Measurements from ENCODE around the gene KCNG2. TPM values are rescaled to one million over a fixed set of nuclear protein-coding genes. Genes with fewer than 3 reads are reported as not detected.
A peak's percentile ranks its signal among the peaks of the same experiment; 100 is the strongest.

Gene KCNG2
- total and polyA plus RNA-seq, 4 donors, result 0.23 to 1.1 TPM; not detected in 2

- H3K9me3 ChIP-seq (ENCODE audit: control insufficient read depth, low read length), result no peaks in the 10 kb centered on the region
- H3K27ac ChIP-seq (ENCODE audit: low read depth in 1 of 2, low read length in 2 of 2), result no peak overlapping the region
- H3K36me3 ChIP-seq (ENCODE audit: control insufficient read depth in 1 of 2, insufficient read depth in 2 of 2, low read length in 1 of 2), result no peaks in the 10 kb centered on the region
- no peak overlapping the region for H3K4me3 ChIP-seq (ENCODE audit: low read length in 2 of 2)
- peak; percentile 22 to 71 for DNase-seq
- 86 to 89% methylated on average over 31 of the region's 31 CpGs for WGBS, 2 donors
- H3K4me1 ChIP-seq (ENCODE audit: control insufficient read depth in 1 of 2, insufficient read depth in 2 of 2, low read length in 2 of 2), result no peaks in the 10 kb centered on the region
- ATAC-seq (ENCODE audit: low FRiP score), result no peak
- H3K27me3 ChIP-seq (ENCODE audit: control insufficient read depth in 1 of 2, insufficient read depth in 2 of 2, low read length in 1 of 2), result no peaks in the 10 kb centered on the region
- intact Hi-C loops (cut with DNase I), result no loop called here
These were observed 145.3 kb downstream of the KCNG2 start for GRCh38 chr18:79942786-79943607.

- no peak for ATAC-seq (ENCODE audit: low FRiP score)
These were observed 145.9 kb downstream of the KCNG2 start for GRCh38 chr18:79943608-79944125.

GRCh38 chr18:79944126-79944731 is 146.5 kb downstream of the KCNG2 start:
- H3K9me3 ChIP-seq (ENCODE audit: control insufficient read depth, low read length), result no peaks in the 10 kb centered on the region
- peak; percentile 42 to 59 for DNase-seq
- H3K27me3 ChIP-seq (ENCODE audit: control insufficient read depth in 1 of 2, insufficient read depth in 2 of 2, low read length in 1 of 2), result no peaks in the 10 kb centered on the region
- no peak for ATAC-seq (ENCODE audit: low FRiP score)
- H3K27ac ChIP-seq (ENCODE audit: low read depth in 1 of 2, low read length in 2 of 2), result no peak overlapping the region
- 77 to 80% methylated on average over 11 of the region's 11 CpGs for WGBS, 2 donors
- H3K4me3 ChIP-seq (ENCODE audit: low read length in 2 of 2), result no peak overlapping the region
- H3K36me3 ChIP-seq (ENCODE audit: control insufficient read depth in 1 of 2, insufficient read depth in 2 of 2, low read length in 1 of 2), result no peaks in the 10 kb centered on the region
- intact Hi-C loops (cut with DNase I), result no loop called here
- no peaks in the 10 kb centered on the region for H3K4me1 ChIP-seq (ENCODE audit: control insufficient read depth in 1 of 2, insufficient read depth in 2 of 2, low read length in 2 of 2)

More at GRCh38 chr18:79943608-79944125, 145.9 kb downstream of the KCNG2 start:
- Histone ChIP-seq H3K4me3 (ENCODE audit: low read length in 2 of 2) (no peak overlapping the region), H3K27me3 (ENCODE audit: control insufficient read depth in 1 of 2, insufficient read depth in 2 of 2, low read length in 1 of 2) (no peaks in the 10 kb centered on the region), H3K27ac (ENCODE audit: low read depth in 1 of 2, low read length in 2 of 2) (no peak overlapping the region), H3K36me3 (ENCODE audit: control insufficient read depth in 1 of 2, insufficient read depth in 2 of 2, low read length in 1 of 2) (no peaks in the 10 kb centered on the region), H3K9me3 (ENCODE audit: control insufficient read depth, low read length) (no peaks in the 10 kb centered on the region), H3K4me1 (ENCODE audit: control insufficient read depth in 1 of 2, insufficient read depth in 2 of 2, low read length in 2 of 2) (no peaks in the 10 kb centered on the region)
- intact Hi-C loops (cut with DNase I), result no loop called here
- DNase-seq, result peak; percentile 40 to 72
- WGBS, 2 donors, result 94 to 95% methylated on average over 20 of the region's 20 CpGs

GRCh38 chr18:79944746-79945117 is 147.0 kb downstream of the KCNG2 start:
- no peak overlapping the region for H3K4me3 ChIP-seq (ENCODE audit: low read length in 2 of 2)
- no peaks in the 10 kb centered on the region for H3K4me1 ChIP-seq (ENCODE audit: control insufficient read depth in 1 of 2, insufficient read depth in 2 of 2, low read length in 2 of 2)
- WGBS, 2 donors, result 78 to 88% methylated on average over 3 of the region's 3 CpGs
- ATAC-seq (ENCODE audit: low FRiP score) (no peak), DNase-seq (peak in 1 of 2 donors; percentile 42)
- H3K36me3 ChIP-seq (ENCODE audit: control insufficient read depth in 1 of 2, insufficient read depth in 2 of 2, low read length in 1 of 2), result no peaks in the 10 kb centered on the region
- H3K27ac ChIP-seq (ENCODE audit: low read depth in 1 of 2, low read length in 2 of 2), result no peak overlapping the region
- H3K9me3 ChIP-seq (ENCODE audit: control insufficient read depth, low read length), result no peaks in the 10 kb centered on the region
- intact Hi-C loops (cut with DNase I), result no loop called here
- no peaks in the 10 kb centered on the region for H3K27me3 ChIP-seq (ENCODE audit: control insufficient read depth in 1 of 2, insufficient read depth in 2 of 2, low read length in 1 of 2)

GRCh38 chr18:79945118-79946042 is 147.6 kb downstream of the KCNG2 start:
- Histone ChIP-seq H3K27ac (ENCODE audit: low read depth in 1 of 2, low read length in 2 of 2) (no peak overlapping the region), H3K4me1 (ENCODE audit: control insufficient read depth in 1 of 2, insufficient read depth in 2 of 2, low read length in 2 of 2) (peaks cover 0 to 3% of the 10 kb centered on the region in 2 donors), H3K27me3 (ENCODE audit: control insufficient read depth in 1 of 2, insufficient read depth in 2 of 2, low read length in 1 of 2) (no peaks in the 10 kb centered on the region), H3K36me3 (ENCODE audit: control insufficient read depth in 1 of 2, insufficient read depth in 2 of 2, low read length in 1 of 2) (no peaks in the 10 kb centered on the region), H3K9me3 (ENCODE audit: control insufficient read depth, low read length) (no peaks in the 10 kb centered on the region), H3K4me3 (ENCODE audit: low read length in 2 of 2) (no peak overlapping the region)
- WGBS, 2 donors, result 71 to 72% methylated on average over 17 of the region's 17 CpGs
- ATAC-seq (ENCODE audit: low FRiP score), result no peak
- DNase-seq, result peak; percentile 28 to 57
- intact Hi-C loops (cut with DNase I), result no loop called here

GRCh38 chr18:79947054-79947755 is 149.5 kb downstream of the KCNG2 start:
- H3K9me3 ChIP-seq (ENCODE audit: control insufficient read depth, low read length), result no peaks in the 10 kb centered on the region
- H3K27ac ChIP-seq (ENCODE audit: low read depth in 1 of 2, low read length in 2 of 2), result no peak overlapping the region
- H3K36me3 ChIP-seq (ENCODE audit: control insufficient read depth in 1 of 2, insufficient read depth in 2 of 2, low read length in 1 of 2), result no peaks in the 10 kb centered on the region
- no peak for ATAC-seq (ENCODE audit: low FRiP score)
- DNase-seq, result peak; percentile 31 to 59
- peaks cover 0 to 3% of the 10 kb centered on the region in 2 donors for H3K4me1 ChIP-seq (ENCODE audit: control insufficient read depth in 1 of 2, insufficient read depth in 2 of 2, low read length in 2 of 2)
- no peaks in the 10 kb centered on the region for H3K27me3 ChIP-seq (ENCODE audit: control insufficient read depth in 1 of 2, insufficient read depth in 2 of 2, low read length in 1 of 2)
- H3K4me3 ChIP-seq (ENCODE audit: low read length in 2 of 2), result no peak overlapping the region
- 82 to 89% methylated on average over 14 of the region's 14 CpGs for WGBS, 2 donors
- intact Hi-C loops (cut with DNase I), result no loop called here

GRCh38 chr18:79947881-79948610 is 150.3 kb downstream of the KCNG2 start:
- 90% methylated on average over 15 of the region's 15 CpGs for WGBS, 2 donors
- Histone ChIP-seq H3K9me3 (ENCODE audit: control insufficient read depth, low read length) (no peaks in the 10 kb centered on the region), H3K36me3 (ENCODE audit: control insufficient read depth in 1 of 2, insufficient read depth in 2 of 2, low read length in 1 of 2) (no peaks in the 10 kb centered on the region), H3K4me3 (ENCODE audit: low read length in 2 of 2) (no peak overlapping the region), H3K27ac (ENCODE audit: low read depth in 1 of 2, low read length in 2 of 2) (no peak overlapping the region), H3K4me1 (ENCODE audit: control insufficient read depth in 1 of 2, insufficient read depth in 2 of 2, low read length in 2 of 2) (peaks cover 0 to 3% of the 10 kb centered on the region in 2 donors), H3K27me3 (ENCODE audit: control insufficient read depth in 1 of 2, insufficient read depth in 2 of 2, low read length in 1 of 2) (no peaks in the 10 kb centered on the region)
- DNase-seq (peak; percentile 4 to 51), ATAC-seq (ENCODE audit: low FRiP score) (no peak)
- intact Hi-C loops (cut with DNase I), result no loop called here

All from aorta (tissue), 5 donors.